CD4-positive, alpha-beta T cell treated with Interleukin-15 for 4 hours (primary cell): ENCODE results near the gene CREBBP.

Source experiments
- DNase-seq: peaks from one replicate; pipeline ENCODE4 v3.0.0-alpha.2; 2020; ENCODE audit warnings: low spot score

Gene CREBBP

GRCh38 chr16:3879887-3880564 is 487 bp downstream of the CREBBP start:
- DNase-seq = peak; percentile 67

- no peak for DNase-seq
Measured at GRCh38 chr16:3879258-3879886, 1.1 kb downstream of the CREBBP start.

- no peak for DNase-seq
Measured at GRCh38 chr16:3878610-3879009, 1.9 kb downstream of the CREBBP start.

- no peak for DNase-seq
Measured at GRCh38 chr16:3876695-3877094, 3.8 kb downstream of the CREBBP start.

- no peak for DNase-seq
Measured at GRCh38 chr16:3876160-3876559, 4.4 kb downstream of the CREBBP start.

GRCh38 chr16:3874794-3875692 is 5.5 kb downstream of the CREBBP start:
- no peak for DNase-seq

- no peak for DNase-seq
Measured at GRCh38 chr16:3874242-3874641, 6.3 kb downstream of the CREBBP start.

- no peak for DNase-seq
Measured at GRCh38 chr16:3873482-3874173, 6.9 kb downstream of the CREBBP start.

- DNase-seq = no peak
Measured at GRCh38 chr16:3872216-3872895, 8.2 kb downstream of the CREBBP start.

GRCh38 chr16:3868967-3869366 is 11.5 kb downstream of the CREBBP start:
- no peak for DNase-seq

- DNase-seq = no peak
Measured at GRCh38 chr16:3868556-3868955, 12.0 kb downstream of the CREBBP start.

- no peak for DNase-seq
Measured at GRCh38 chr16:3866703-3867431, 13.6 kb downstream of the CREBBP start.

GRCh38 chr16:3865241-3865640 is 15.3 kb downstream of the CREBBP start:
- no peak for DNase-seq

- no peak for DNase-seq
Measured at GRCh38 chr16:3864562-3864961, 16.0 kb downstream of the CREBBP start.

GRCh38 chr16:3863587-3863986 is 16.9 kb downstream of the CREBBP start:
- no peak for DNase-seq

- no peak for DNase-seq
Measured at GRCh38 chr16:3861808-3862451, 18.6 kb downstream of the CREBBP start.

- DNase-seq = no peak
Measured at GRCh38 chr16:3859889-3860288, 20.6 kb downstream of the CREBBP start.

- no peak for DNase-seq
Measured at GRCh38 chr16:3858801-3859200, 21.7 kb downstream of the CREBBP start.

- no peak for DNase-seq
Measured at GRCh38 chr16:3857189-3858043, 23.1 kb downstream of the CREBBP start.
